SK-N-SH (cell line): ENCODE results near the gene CCDC102B.

Source experiments
- EP300 ChIP-seq, 2 experiments: IDR thresholded peaks; 2 replicates each; pipeline versions ENCODE4 v1.4.0 to v1.6.1; 2012; ENCODE audit warnings: borderline replicate concordance in 1 of 2, low read depth in 1 of 2, low read length in 1 of 2
- EZH2phosphoT487 ChIP-seq: fragments of 200-600 bp; sonication (generic); IDR thresholded peaks from 2 replicates; pipeline ENCODE4 v1.6.1; 2017; ENCODE audit warnings: low read depth, mixed run types, mild to moderate bottlenecking, antibody characterized with exemption, moderate library complexity, borderline replicate concordance
- FOSL2 ChIP-seq: IDR thresholded peaks from 2 replicates; pipeline ENCODE4 v1.4.0; 2012; ENCODE audit warnings: low read depth, mild to moderate bottlenecking, moderate library complexity, borderline replicate concordance
- JUND ChIP-seq: IDR thresholded peaks from 2 replicates; pipeline ENCODE4 v1.4.0; 2012
- POLR2AphosphoS5 ChIP-seq: IDR thresholded peaks from 2 replicates; pipeline ENCODE4 v1.6.1; 2012; ENCODE audit warnings: low read depth, low read length
- SIN3A ChIP-seq: IDR thresholded peaks from 2 replicates; pipeline ENCODE4 v1.6.1; 2012; ENCODE audit warnings: low read depth, mild to moderate bottlenecking, low read length, moderate library complexity, borderline replicate concordance
- TAF1 ChIP-seq: IDR thresholded peaks from 2 replicates; pipeline ENCODE4 v1.6.1; 2012; ENCODE audit warnings: low read depth, mild to moderate bottlenecking, low read length, moderate library complexity, borderline replicate concordance
- TEAD4 ChIP-seq: IDR thresholded peaks from 2 replicates; pipeline ENCODE4 v1.4.0; 2012; ENCODE audit warnings: mild to moderate bottlenecking, borderline replicate concordance; ENCODE audit not compliant: insufficient read depth
- YY1 ChIP-seq: IDR thresholded peaks from 2 replicates; pipeline ENCODE4 v1.4.0; 2012; ENCODE audit warnings: low read depth, mild to moderate bottlenecking
- TF ChIP-seq, protein P1 (sequence below): fragments of 200-600 bp; sonication (generic); IDR thresholded peaks from 2 replicates; pipeline ENCODE4 v1.6.1; 2017; ENCODE audit warnings: antibody characterized with exemption, mild to moderate bottlenecking, moderate library complexity
- TF ChIP-seq, protein P2 (sequence below): IDR thresholded peaks from 2 replicates; pipeline ENCODE4 v1.4.0; 2012; ENCODE audit warnings: low read depth
- TF ChIP-seq, protein P3 (sequence below): fragments of 150-350 bp; IDR thresholded peaks from 2 replicates; pipeline ENCODE4 v1.6.1; 2017; ENCODE audit warnings: antibody characterized with exemption, low read length, low read depth, borderline replicate concordance

DNA sequence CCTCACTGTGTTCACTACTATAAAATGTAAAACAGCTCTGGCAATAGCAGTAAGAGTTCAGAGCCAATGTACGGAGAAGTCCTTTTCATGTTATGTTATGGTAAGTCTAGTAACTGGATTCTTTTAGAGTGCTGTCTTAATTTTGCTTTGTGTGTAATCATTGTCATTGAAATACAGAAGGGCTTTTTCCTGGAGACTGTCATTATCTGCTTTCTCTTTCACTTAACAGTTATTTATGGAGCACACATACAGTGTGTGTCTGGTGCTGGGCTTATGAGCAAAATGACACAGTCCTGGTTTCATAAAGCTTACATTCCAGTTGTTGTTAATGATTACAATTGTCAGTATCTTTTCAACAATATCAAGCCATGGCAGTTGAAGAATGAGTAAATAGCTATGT is 95.5 kb downstream of the CCDC102B start:
- no peak for TF ChIP-seq YY1
- TF ChIP-seq, protein P1, sequence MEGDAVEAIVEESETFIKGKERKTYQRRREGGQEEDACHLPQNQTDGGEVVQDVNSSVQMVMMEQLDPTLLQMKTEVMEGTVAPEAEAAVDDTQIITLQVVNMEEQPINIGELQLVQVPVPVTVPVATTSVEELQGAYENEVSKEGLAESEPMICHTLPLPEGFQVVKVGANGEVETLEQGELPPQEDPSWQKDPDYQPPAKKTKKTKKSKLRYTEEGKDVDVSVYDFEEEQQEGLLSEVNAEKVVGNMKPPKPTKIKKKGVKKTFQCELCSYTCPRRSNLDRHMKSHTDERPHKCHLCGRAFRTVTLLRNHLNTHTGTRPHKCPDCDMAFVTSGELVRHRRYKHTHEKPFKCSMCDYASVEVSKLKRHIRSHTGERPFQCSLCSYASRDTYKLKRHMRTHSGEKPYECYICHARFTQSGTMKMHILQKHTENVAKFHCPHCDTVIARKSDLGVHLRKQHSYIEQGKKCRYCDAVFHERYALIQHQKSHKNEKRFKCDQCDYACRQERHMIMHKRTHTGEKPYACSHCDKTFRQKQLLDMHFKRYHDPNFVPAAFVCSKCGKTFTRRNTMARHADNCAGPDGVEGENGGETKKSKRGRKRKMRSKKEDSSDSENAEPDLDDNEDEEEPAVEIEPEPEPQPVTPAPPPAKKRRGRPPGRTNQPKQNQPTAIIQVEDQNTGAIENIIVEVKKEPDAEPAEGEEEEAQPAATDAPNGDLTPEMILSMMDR, result no peak
- TF ChIP-seq POLR2AphosphoS5, result no peak
- TF ChIP-seq TAF1, result no peak
- TF ChIP-seq JUND, result no peak
- TF ChIP-seq FOSL2, result no peak
- TF ChIP-seq, protein P2, sequence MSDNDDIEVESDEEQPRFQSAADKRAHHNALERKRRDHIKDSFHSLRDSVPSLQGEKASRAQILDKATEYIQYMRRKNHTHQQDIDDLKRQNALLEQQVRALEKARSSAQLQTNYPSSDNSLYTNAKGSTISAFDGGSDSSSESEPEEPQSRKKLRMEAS, result no peak
- TF ChIP-seq SIN3A, result no peak
- no peak for TF ChIP-seq TEAD4
- TF ChIP-seq EZH2phosphoT487, result no peak
- TF ChIP-seq, protein P3, sequence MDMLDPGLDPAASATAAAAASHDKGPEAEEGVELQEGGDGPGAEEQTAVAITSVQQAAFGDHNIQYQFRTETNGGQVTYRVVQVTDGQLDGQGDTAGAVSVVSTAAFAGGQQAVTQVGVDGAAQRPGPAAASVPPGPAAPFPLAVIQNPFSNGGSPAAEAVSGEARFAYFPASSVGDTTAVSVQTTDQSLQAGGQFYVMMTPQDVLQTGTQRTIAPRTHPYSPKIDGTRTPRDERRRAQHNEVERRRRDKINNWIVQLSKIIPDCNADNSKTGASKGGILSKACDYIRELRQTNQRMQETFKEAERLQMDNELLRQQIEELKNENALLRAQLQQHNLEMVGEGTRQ, result no peak
- no peak for TF ChIP-seq EP300 (IDR thresholded peaks at IDR 0.05; ENCODE audit: borderline replicate concordance in 1 of 2, low read depth in 1 of 2, low read length in 1 of 2)
